Stimulated activated CD4-positive, alpha-beta T cell treated with anti-CD3 and anti-CD28 coated beads, Interleukin-15, amount 100 ng/mL, for 24 hours (primary cell): Measurements from ENCODE around the gene ZFP92.
A peak's percentile ranks its signal among the peaks of the same experiment; 100 is the strongest.

Experiments
- DNase-seq: peaks from one replicate; pipeline ENCODE4 v3.0.0-alpha.2; 2020

The ZFP92 gene

DNA sequence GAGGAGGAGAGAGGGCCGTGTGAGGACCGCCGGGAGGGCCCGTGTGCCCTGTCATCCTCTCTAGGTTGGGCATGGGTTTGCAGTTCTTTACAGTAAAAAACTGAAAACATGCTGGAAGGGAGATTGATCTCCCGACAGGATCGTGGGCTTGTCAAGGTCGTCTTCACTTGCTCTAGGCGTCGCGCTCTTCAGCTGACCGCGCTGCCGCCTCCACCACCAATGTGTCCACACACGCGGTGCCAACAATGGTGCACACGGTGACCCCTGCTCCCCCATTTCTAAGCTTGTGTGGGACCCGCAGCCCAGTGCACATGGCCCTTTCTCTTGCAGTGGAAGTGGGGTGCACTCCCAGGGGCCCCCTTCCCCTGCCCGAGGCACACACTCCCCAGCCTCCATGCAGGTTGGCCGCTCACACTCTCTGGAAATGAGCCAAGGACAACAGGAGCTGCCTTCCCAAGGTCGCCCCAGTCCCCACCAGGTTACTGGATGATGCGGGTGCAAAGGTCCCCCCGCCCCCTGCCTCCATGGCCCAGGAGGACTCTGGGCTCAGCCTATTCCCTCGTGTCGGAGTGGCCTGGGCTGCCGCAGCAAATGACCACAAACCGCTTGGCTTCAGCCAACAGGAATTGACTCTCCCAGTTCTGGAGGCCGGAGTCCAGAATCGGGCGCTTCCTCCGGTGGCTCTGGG, 1.7 kb upstream of the ZFP92 start:
- no peak for DNase-seq

- no peak for DNase-seq
Observed at GRCh38 chrX:153410373-153410772, 899 bp upstream of the ZFP92 start.

- no peak for DNase-seq
Observed at GRCh38 chrX:153410888-153411254, 401 bp upstream of the ZFP92 start.

DNA sequence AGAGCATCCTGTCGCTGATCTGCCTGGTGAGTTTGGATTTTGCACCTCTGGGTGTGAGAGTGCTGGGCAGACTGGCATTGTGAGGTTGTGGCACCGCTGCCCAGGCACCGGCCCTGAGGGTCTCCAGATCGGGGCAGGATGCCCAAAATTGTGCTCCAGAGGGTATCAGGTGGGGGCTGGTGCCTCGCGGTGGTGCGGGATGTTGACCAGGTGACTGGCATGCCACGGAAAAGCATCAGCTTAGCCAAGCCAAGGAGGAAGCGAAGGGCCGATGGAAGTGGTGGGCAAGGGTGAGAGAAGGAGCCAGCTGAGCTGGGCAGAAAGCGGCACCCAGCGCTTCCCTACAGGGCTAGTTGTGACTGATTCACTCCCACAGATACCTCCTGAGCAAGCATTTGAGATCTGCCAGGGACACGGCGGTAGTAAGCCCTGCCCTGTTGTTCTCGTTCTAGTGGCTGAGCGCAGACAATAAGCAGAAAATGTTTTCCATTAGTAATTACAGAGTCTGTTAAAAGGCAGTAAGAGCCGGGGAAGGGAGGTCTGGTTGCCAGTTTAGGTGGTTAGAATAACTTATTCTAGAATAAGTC, 809 bp downstream of the ZFP92 start:
- DNase-seq, result peak; percentile 4

DNA sequence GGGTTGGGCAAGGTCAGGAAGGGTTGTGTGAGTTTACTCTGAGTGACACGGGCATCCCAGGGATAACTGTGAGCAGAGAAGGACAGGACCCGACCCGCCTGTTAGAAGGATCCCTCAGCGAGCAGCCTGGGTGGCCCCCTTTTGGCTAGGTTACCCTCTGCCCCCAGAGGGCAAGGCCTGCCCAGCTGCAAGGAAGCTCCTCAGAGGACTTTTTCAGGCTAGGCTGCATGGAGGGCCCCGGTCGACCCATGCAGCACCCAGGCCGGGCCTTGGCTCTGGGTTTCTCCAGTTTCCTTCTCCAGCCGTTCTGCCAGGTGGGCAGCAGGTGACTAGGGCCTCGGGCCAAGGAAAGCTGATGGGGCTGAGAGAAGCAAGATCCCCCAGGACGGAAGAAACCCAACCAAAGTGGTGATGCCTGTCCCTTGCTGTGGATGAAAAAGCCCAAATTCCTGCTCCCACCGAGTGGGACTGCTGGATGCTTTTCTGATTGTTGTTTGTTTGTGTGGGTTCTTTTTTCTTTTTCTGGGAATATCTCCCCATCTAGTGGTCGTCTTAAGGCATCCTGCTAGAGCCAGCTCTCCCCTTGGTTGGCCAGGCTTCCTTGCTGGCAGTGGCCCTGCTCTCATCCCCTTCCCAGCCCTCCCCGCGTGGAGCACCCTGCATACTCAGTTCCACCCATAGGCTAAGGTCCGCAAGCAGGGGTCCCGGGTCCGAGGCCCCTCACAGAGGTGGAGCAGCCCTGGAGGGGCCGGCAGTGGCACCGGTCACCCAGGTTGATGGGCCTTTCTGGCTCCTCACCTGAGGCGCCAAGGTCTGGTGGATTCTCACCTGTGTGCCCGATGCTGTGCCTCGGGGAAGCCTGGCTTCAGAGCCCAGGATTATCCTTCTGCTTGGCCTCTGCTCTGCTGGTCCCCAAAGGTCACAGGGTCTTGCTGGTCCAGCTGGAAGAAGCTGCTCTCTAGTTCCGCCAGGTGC, 1.8 kb downstream of the ZFP92 start:
- DNase-seq, result no peak

DNA sequence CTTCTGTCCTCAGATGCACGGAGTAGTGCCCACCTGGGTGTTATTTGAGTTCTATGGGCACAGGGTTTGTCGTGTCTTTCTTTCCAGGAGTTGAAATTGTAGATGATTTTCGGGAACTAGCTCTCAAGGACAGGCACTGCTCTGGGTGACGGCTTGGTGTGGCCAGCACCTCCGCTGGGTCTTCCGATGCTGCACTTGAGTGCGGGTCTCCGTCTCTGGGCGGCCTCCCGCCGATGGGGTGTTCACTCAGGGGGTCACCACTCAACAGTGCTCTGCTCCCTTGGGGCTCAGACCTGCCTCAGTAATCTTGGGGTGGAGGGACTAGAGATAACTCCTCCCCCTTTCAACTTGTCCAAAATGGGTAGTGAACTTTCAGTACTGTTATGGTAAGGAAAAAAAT, 2.5 kb downstream of the ZFP92 start:
- DNase-seq, result no peak

GRCh38 chrX:153414856-153415510, 3.7 kb downstream of the ZFP92 start:
- DNase-seq, result no peak

- no peak for DNase-seq
Observed at GRCh38 chrX:153416781-153417450, 5.6 kb downstream of the ZFP92 start.

GRCh38 chrX:153417637-153418036, 6.4 kb downstream of the ZFP92 start:
- no peak for DNase-seq

DNA sequence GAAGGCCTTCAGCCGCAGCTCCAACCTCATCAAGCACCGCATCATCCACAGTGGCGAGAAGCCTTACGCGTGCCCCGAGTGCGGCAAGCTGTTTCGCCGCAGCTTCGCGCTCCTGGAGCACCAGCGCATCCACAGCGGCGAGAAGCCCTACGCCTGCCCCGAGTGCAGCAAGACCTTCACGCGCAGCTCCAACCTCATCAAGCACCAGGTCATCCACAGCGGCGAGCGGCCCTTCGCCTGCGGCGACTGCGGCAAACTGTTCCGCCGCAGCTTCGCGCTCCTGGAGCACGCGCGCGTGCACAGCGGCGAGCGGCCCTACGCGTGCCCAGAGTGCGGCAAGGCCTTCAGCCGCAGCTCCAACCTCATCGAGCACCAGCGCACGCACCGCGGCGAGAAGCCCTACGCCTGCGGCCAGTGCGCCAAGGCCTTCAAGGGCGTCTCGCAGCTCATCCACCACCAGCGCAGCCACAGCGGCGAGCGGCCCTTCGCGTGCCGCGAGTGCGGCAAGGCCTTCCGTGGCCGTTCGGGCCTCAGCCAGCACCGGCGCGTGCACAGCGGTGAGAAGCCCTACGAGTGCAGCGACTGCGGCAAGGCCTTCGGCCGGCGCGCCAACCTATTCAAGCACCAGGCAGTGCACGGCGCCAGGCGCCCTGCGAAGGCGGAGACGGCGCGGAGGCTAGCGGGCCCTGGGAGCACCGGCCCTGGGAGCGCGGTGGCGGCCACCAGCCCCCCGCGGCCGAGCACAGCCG, 9.8 kb downstream of the ZFP92 start:
- no peak for DNase-seq

DNA sequence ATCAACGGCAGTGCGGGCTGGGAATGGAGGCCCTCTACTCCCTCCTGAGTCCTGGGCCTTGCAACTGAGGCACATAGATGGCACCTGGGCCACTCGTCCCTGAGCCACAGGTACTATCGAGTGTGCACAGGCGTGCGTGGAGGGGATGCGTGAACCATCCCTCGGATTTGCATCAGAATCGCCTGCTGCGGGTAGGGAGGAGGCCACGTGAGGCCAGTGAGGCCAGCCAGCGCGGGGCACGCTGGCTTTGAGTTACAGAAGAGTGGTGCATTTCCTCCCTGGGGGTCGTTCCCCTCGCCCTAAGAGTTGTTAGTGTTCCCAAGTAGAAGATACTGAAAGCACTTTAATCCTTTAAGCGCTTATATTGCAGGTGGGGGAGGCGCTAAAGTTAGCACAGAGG, 10.6 kb downstream of the ZFP92 start:
- no peak for DNase-seq

DNA sequence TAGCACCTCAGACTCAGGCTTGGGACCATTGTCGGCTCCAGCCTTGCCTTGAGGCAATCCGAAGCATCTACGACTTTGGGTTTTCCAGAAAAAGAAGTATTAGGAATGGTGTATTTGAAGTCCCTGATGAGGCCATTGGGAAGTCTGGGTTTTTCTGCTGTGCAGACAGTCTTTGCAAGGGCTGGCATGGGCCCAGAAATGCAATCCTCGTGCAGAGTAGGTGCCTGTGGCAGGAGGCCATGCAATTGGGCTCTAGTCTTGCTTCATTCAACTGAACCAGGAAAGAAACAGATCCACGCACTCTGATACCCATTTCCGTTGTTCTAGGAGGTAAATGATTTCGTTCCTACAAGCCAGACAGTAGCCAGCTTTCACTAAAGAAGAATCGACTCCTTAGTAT, 12.4 kb downstream of the ZFP92 start:
- DNase-seq, result no peak

DNA sequence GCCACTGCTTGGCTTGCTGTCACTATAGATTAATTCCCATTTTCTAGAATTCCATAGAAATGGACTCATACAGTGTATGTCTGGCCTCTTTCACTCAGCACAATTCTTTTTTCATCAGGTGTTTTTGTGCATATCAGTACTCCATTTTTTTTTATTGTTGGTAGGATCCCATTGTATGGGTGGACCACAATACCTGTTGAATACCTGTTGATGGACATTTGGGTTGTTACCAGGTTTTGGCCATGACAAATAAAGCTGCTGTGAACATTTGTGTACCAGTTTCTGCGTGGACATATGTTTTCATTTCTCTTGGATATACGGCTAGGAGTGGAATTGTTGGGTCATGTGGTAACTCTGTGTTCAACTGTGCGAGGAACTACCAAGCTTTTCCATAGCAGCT, 14.9 kb downstream of the ZFP92 start:
- DNase-seq, result no peak

- DNase-seq, result no peak
Observed at GRCh38 chrX:153430796-153431195, 19.5 kb downstream of the ZFP92 start.

GRCh38 chrX:153433161-153433680, 21.9 kb downstream of the ZFP92 start:
- no peak for DNase-seq

- no peak for DNase-seq
Observed at GRCh38 chrX:153433781-153434285, 22.6 kb downstream of the ZFP92 start.

GRCh38 chrX:153434801-153435200, 23.5 kb downstream of the ZFP92 start:
- DNase-seq, result no peak

GRCh38 chrX:153435845-153436244, 24.6 kb downstream of the ZFP92 start:
- DNase-seq, result no peak

DNA sequence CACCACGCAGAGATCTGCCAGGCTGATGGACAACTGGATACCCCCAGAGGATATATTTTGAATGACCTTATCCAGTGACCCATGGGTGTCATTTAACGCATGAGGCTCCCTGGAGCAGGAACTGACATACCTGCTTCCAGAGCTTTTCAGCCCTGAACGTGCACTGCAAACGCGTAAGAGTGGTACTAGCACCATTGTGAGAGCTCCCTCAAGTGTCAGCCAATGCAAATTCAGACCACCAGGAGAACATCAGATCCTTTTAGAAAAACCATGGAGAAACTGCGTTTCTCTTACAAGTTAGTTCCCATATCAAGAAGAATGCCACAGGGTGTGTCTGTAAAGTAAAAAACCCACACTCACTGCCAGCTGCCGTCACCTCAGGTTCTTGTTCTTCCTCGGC, 27.3 kb downstream of the ZFP92 start:
- no peak for DNase-seq

DNA sequence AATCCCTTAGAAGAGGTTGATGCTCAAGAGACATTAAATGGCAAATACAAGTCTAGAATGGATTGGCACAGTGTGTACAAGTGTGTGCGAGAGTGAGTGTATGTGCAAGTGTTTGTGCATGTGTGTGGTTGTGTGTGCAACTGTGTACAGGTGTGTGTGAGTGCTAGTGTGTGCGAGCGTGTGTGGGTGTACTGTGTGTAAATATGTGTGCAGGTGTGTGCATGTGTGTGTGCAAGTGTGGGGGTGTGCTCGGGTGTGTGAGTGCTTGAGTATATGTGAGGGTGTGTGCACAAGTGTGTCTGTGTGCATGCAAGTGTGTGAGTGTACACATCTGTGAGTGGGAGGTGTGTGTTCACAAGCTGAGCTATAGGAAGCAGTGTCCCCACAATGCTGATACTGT, 28.7 kb downstream of the ZFP92 start:
- DNase-seq, result no peak

- no peak for DNase-seq
Observed at GRCh38 chrX:153440556-153441135, 29.4 kb downstream of the ZFP92 start.
